Astrocyte (in vitro differentiated cells and primary cell): ENCODE results near the gene TIMP2.

Experiments used
- CTCF ChIP-seq: IDR thresholded peaks from 2 replicates; pipeline ENCODE4 v1.5.1; 2011; ENCODE audit warnings: low read depth, mild to moderate bottlenecking, inconsistent platforms, low read length, moderate library complexity; ENCODE audit not compliant: insufficient read depth
- EZH2 ChIP-seq: IDR thresholded peaks from 2 replicates; pipeline ENCODE4 v1.6.1; 2012; ENCODE audit warnings: mild to moderate bottlenecking, low read length, inconsistent platforms; ENCODE audit not compliant: insufficient read depth

GRCh38 chr17:78924481-78925151 is 571 bp downstream of the TIMP2 start:
- no peak for TF ChIP-seq CTCF
- no peak for TF ChIP-seq EZH2
